Loucy (cell line): Measurements from ENCODE around the gene STK39.

Source experiments
- EZH2phosphoT487 ChIP-seq: fragments of 200-600 bp; IDR thresholded peaks from 2 replicates; pipeline ENCODE4 v1.6.1; 2018; ENCODE audit warnings: antibody characterized with exemption, mild to moderate bottlenecking, moderate library complexity, borderline replicate concordance
- TF ChIP-seq, protein P1 (sequence below): fragments of 200-600 bp; sonication (generic); conservative IDR thresholded peaks from 2 replicates; pipeline ENCODE4 v1.5.1; 2014; ENCODE audit warnings: mild to moderate bottlenecking, antibody characterized with exemption, low read length

DNA sequence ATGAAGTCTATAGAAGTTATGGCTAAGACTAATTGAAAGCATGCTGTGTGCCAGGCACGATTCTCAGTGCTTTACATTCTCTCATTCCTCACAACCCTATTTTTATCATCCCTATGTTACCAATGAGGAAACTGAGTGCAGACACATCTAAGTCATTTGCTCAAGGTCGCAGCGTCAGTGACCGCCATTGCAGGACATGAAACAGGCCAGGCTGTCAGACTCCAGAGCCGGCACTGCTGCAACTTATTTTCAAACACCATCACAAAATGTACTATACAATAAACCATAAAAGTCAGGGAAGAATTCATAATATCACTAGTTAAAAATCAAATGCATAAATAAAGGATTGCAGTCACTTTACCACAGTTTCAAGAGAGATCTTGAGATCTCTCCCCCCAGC lies 5.6 kb downstream of the STK39 start:
- TF ChIP-seq, protein P1, sequence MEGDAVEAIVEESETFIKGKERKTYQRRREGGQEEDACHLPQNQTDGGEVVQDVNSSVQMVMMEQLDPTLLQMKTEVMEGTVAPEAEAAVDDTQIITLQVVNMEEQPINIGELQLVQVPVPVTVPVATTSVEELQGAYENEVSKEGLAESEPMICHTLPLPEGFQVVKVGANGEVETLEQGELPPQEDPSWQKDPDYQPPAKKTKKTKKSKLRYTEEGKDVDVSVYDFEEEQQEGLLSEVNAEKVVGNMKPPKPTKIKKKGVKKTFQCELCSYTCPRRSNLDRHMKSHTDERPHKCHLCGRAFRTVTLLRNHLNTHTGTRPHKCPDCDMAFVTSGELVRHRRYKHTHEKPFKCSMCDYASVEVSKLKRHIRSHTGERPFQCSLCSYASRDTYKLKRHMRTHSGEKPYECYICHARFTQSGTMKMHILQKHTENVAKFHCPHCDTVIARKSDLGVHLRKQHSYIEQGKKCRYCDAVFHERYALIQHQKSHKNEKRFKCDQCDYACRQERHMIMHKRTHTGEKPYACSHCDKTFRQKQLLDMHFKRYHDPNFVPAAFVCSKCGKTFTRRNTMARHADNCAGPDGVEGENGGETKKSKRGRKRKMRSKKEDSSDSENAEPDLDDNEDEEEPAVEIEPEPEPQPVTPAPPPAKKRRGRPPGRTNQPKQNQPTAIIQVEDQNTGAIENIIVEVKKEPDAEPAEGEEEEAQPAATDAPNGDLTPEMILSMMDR = no peak
- TF ChIP-seq EZH2phosphoT487 = no peak
